Measurements from ENCODE around the gene PRC1.

The PRC1 gene

GRCh38 chr15:90981681-90982080 is 12.7 kb downstream of the PRC1 start:
- TF ChIP-seq CTCF (IDR thresholded peaks at IDR 0.05; ENCODE audit: low read depth, low read length) (peak; percentile 48), EZH2phosphoT487 (IDR thresholded peaks at IDR 0.05; ENCODE audit: low read depth) (no peak)
- Histone ChIP-seq H3K4me1 (ENCODE audit: low read length) (peaks cover 55% of the 10 kb centered on the region), H3K9me3 (ENCODE audit: insufficient read depth, low read length) (no peaks in the 10 kb centered on the region), H3K4me3 (ENCODE audit: low read length) (peak overlapping the region; percentile 64), H2AFZ (ENCODE audit: low read depth, low read length) (no peak overlapping the region), H3K9ac (ENCODE audit: low read length) (peak overlapping the region; percentile 52; the same call in 1 of the 2 replicates), H3K79me2 (ENCODE audit: low read length) (peaks cover 49% of the 10 kb centered on the region), H3K27ac (ENCODE audit: low read length) (peak overlapping the region; percentile 88), H4K20me1 (ENCODE audit: insufficient read depth, low read length) (peaks cover 31% of the 10 kb centered on the region), H3K27me3 (ENCODE audit: low read depth, low read length) (no peaks in the 10 kb centered on the region), H3K36me3 (replicated peaks; ENCODE audit: low read depth, low read length) (peaks cover 78% of the 10 kb centered on the region), H3K4me2 (ENCODE audit: low read length) (peak overlapping the region; percentile 91)

GRCh38 chr15:90979582-90979981 is 14.8 kb downstream of the PRC1 start:
- H3K36me3 ChIP-seq (replicated peaks; ENCODE audit: low read depth, low read length) = peaks cover 88% of the 10 kb centered on the region
- H3K4me2 ChIP-seq (ENCODE audit: low read length) = peak overlapping the region; percentile 6; the same call in 1 of the 2 replicates
- peaks cover 53% of the 10 kb centered on the region for H3K4me1 ChIP-seq (ENCODE audit: low read length)
- H3K27me3 ChIP-seq (ENCODE audit: low read depth, low read length) = no peaks in the 10 kb centered on the region
- no peak for TF ChIP-seq EZH2phosphoT487 (IDR thresholded peaks at IDR 0.05; ENCODE audit: low read depth)
- H3K4me3 ChIP-seq (ENCODE audit: low read length) = no peak overlapping the region
- no peak overlapping the region for H3K9ac ChIP-seq (ENCODE audit: low read length)
- peaks cover 28% of the 10 kb centered on the region for H3K79me2 ChIP-seq (ENCODE audit: low read length)
- H4K20me1 ChIP-seq (ENCODE audit: insufficient read depth, low read length) = peaks cover 16% of the 10 kb centered on the region
- no peak overlapping the region for H2AFZ ChIP-seq (ENCODE audit: low read depth, low read length)
- no peaks in the 10 kb centered on the region for H3K9me3 ChIP-seq (ENCODE audit: insufficient read depth, low read length)
- H3K27ac ChIP-seq (ENCODE audit: low read length) = peak overlapping the region; percentile 16; the same call in 1 of the 2 replicates

GRCh38 chr15:90974216-90974615 is 20.1 kb downstream of the PRC1 start:
- Histone ChIP-seq H3K27me3 (ENCODE audit: low read depth, low read length) (no peaks in the 10 kb centered on the region), H3K36me3 (replicated peaks; ENCODE audit: low read depth, low read length) (peaks cover 67% of the 10 kb centered on the region), H3K9me3 (ENCODE audit: insufficient read depth, low read length) (no peaks in the 10 kb centered on the region), H3K9ac (ENCODE audit: low read length) (no peak overlapping the region), H2AFZ (ENCODE audit: low read depth, low read length) (no peak overlapping the region), H4K20me1 (ENCODE audit: insufficient read depth, low read length) (no peaks in the 10 kb centered on the region), H3K4me2 (ENCODE audit: low read length) (no peak overlapping the region), H3K27ac (ENCODE audit: low read length) (no peak overlapping the region), H3K4me1 (ENCODE audit: low read length) (no peaks in the 10 kb centered on the region), H3K4me3 (ENCODE audit: low read length) (no peak overlapping the region), H3K79me2 (ENCODE audit: low read length) (no peaks in the 10 kb centered on the region)
- TF ChIP-seq EZH2phosphoT487 (IDR thresholded peaks at IDR 0.05; ENCODE audit: low read depth) = no peak
- TF ChIP-seq CTCF (IDR thresholded peaks at IDR 0.05; ENCODE audit: low read depth, low read length) = no peak

GRCh38 chr15:90972133-90972532 is 22.2 kb downstream of the PRC1 start:
- H3K9ac ChIP-seq (ENCODE audit: low read length) = no peak overlapping the region
- TF ChIP-seq CTCF (IDR thresholded peaks at IDR 0.05; ENCODE audit: low read depth, low read length) (no peak), EZH2phosphoT487 (IDR thresholded peaks at IDR 0.05; ENCODE audit: low read depth) (no peak)
- H3K27me3 ChIP-seq (ENCODE audit: low read depth, low read length) = no peaks in the 10 kb centered on the region
- no peak overlapping the region for H3K27ac ChIP-seq (ENCODE audit: low read length)
- peaks cover 72% of the 10 kb centered on the region for H3K36me3 ChIP-seq (replicated peaks; ENCODE audit: low read depth, low read length)
- no peaks in the 10 kb centered on the region for H3K79me2 ChIP-seq (ENCODE audit: low read length)
- H3K9me3 ChIP-seq (ENCODE audit: insufficient read depth, low read length) = no peaks in the 10 kb centered on the region
- H3K4me1 ChIP-seq (ENCODE audit: low read length) = no peaks in the 10 kb centered on the region
- no peaks in the 10 kb centered on the region for H4K20me1 ChIP-seq (ENCODE audit: insufficient read depth, low read length)
- no peak overlapping the region for H3K4me2 ChIP-seq (ENCODE audit: low read length)
- H2AFZ ChIP-seq (ENCODE audit: low read depth, low read length) = no peak overlapping the region
- H3K4me3 ChIP-seq (ENCODE audit: low read length) = no peak overlapping the region
